H1 (cell line): ENCODE data around the gene STKLD1. TPM values are rescaled to one million over a fixed set of nuclear protein-coding genes. Genes with fewer than 3 reads are reported as not detected.

Source experiments
- CTCF ChIA-PET: fragments of 300-600 bp; sonication (Branson Sonifier 250); formaldehyde crosslinking; loops from one replicate; lab custom pipeline; 2021; ENCODE audit not compliant: partially characterized antibody; lab: Charles Lee
- POLR2A ChIA-PET: fragments of 300-600 bp; sonication (Branson Sonifier 250); formaldehyde crosslinking; loops from one replicate; lab custom pipeline; 2021; ENCODE audit warnings: inconsistent platforms; ENCODE audit not compliant: partially characterized antibody; lab: Charles Lee
- DNase-seq, 2 experiments: peaks; one replicate each; pipeline versions ENCODE4 v3.0.0 to v3.0.0-alpha.2; 2010 to 2022; ENCODE audit warnings: low spot score in 2 of 2, low read depth in 1 of 2, mixed read lengths in 1 of 2
- FAIRE-seq: peaks from 2 replicates; lab custom pipeline; 2011; peaks lifted over from hg19 to GRCh38; lab: Jason Lieb, UNC
- H2AFZ ChIP-seq: 2 replicates; pipeline ENCODE4 v1.8.1; 2012; ENCODE audit warnings: low read length, inconsistent platforms
- H2AK5ac ChIP-seq: 2 replicates; pipeline ENCODE4 v1.6.1; 2013; ENCODE audit warnings: low read depth, low read length
- H2BK120ac ChIP-seq: replicated peaks from 2 replicates; pipeline ENCODE3; 2013; ENCODE audit warnings: low read depth, low read length, inconsistent platforms
- H2BK12ac ChIP-seq: 2 replicates; pipeline ENCODE4 v1.6.1; 2013; ENCODE audit warnings: low read depth, low read length
- H2BK15ac ChIP-seq: 2 replicates; pipeline ENCODE4 v1.6.1; 2013; ENCODE audit warnings: low read length
- H2BK20ac ChIP-seq: 2 replicates; pipeline ENCODE4 v1.6.1; 2013; ENCODE audit warnings: low read length
- H2BK5ac ChIP-seq: 2 replicates; pipeline ENCODE4 v1.6.1; 2013; ENCODE audit warnings: low read depth, low read length
- H3K14ac ChIP-seq: 2 replicates; pipeline ENCODE4 v1.6.1; 2013; ENCODE audit warnings: inconsistent platforms; ENCODE audit not compliant: insufficient read length
- H3K18ac ChIP-seq: 2 replicates; pipeline ENCODE4 v1.6.1; 2013; ENCODE audit warnings: low read length; ENCODE audit errors: extremely low read depth
- H3K23ac ChIP-seq: 2 replicates; pipeline ENCODE4 v1.6.1; 2013; ENCODE audit warnings: inconsistent platforms; ENCODE audit not compliant: insufficient read length
- H3K23me2 ChIP-seq: 2 replicates; pipeline ENCODE4 v1.6.1; 2013; ENCODE audit warnings: low read depth, low read length
- H3K27ac ChIP-seq: 2 replicates; pipeline ENCODE4 v1.6.1; 2011; ENCODE audit warnings: low read depth, low read length, inconsistent platforms
- H3K27me3 ChIP-seq, 4 experiments: replicated peaks in 1 of 4; 1 replicate in 1 of 4; 2 replicates in 3 of 4; pipeline versions ENCODE4 v1.6.1 to v1.8.1; 2011 to 2013; ENCODE audit warnings: low read length in 3 of 4, mild to moderate bottlenecking in 3 of 4, inconsistent platforms in 2 of 4, mixed read lengths in 2 of 4, moderate library complexity in 1 of 4; ENCODE audit not compliant: control insufficient read depth in 3 of 4, insufficient read depth in 3 of 4; ENCODE audit errors: extremely low read depth in 1 of 4
- H3K36me3 ChIP-seq, 4 experiments: 2 replicates each; pipeline versions ENCODE4 v1.6.1 to v1.8.1; 2011 to 2013; ENCODE audit warnings: mild to moderate bottlenecking in 4 of 4, low read length in 3 of 4, moderate library complexity in 2 of 4, control low read depth in 1 of 4, inconsistent platforms in 1 of 4; ENCODE audit not compliant: insufficient read depth in 4 of 4, control insufficient read depth in 2 of 4
- H3K4ac ChIP-seq: replicated peaks from 2 replicates; pipeline ENCODE3; 2013; ENCODE audit warnings: low read length, low read depth, mixed read lengths, inconsistent platforms; ENCODE audit not compliant: insufficient read length
- H3K4me1 ChIP-seq, 4 experiments: replicated peaks in 1 of 4; 1 replicate in 1 of 4; 2 replicates in 3 of 4; pipeline versions ENCODE4 v1.6.1 to v1.8.1; 2011 to 2013; ENCODE audit warnings: low read length in 3 of 4, inconsistent platforms in 2 of 4, mixed read lengths in 1 of 4; ENCODE audit not compliant: insufficient read depth in 4 of 4, control insufficient read depth in 3 of 4
- H3K4me2 ChIP-seq, 2 experiments: 2 replicates each; pipeline versions ENCODE4 v1.6.1 to v1.8.1; 2011 to 2013; ENCODE audit warnings: low read depth in 2 of 2, low read length in 2 of 2, control low read depth in 1 of 2, inconsistent platforms in 1 of 2, mild to moderate bottlenecking in 1 of 2; ENCODE audit not compliant: insufficient read depth in 1 of 2
- H3K4me3 ChIP-seq, 4 experiments: fragments of 200-600, 300-600 bp in 1 of 4; sonication (generic), shearing (Covaris generic), sonication (Bioruptor Twin) in 1 of 4; 2 replicates each; pipeline versions ENCODE4 v1.5.1 to v1.8.1; 2011 to 2016; ENCODE audit warnings: low read length in 4 of 4, low read depth in 3 of 4, control low read depth in 2 of 4, inconsistent platforms in 2 of 4, mild to moderate bottlenecking in 2 of 4, mixed read lengths in 1 of 4, moderate library complexity in 1 of 4; ENCODE audit not compliant: insufficient read depth in 2 of 4; ENCODE audit errors: extremely low read depth in 1 of 4
- H3K56ac ChIP-seq: replicated peaks from 2 replicates; pipeline ENCODE3; 2013; ENCODE audit warnings: low read depth, mild to moderate bottlenecking, mixed read lengths, low read length, inconsistent platforms; ENCODE audit not compliant: insufficient read length
- H3K79me1 ChIP-seq: 2 replicates; pipeline ENCODE4 v1.6.1; 2013; ENCODE audit warnings: low read depth, low read length, control low read depth
- H3K79me2 ChIP-seq, 2 experiments: 2 replicates each; pipeline versions ENCODE4 v1.6.1 to v1.8.1; 2012 to 2013; ENCODE audit warnings: low read length in 2 of 2, mild to moderate bottlenecking in 2 of 2, inconsistent platforms in 1 of 2; ENCODE audit not compliant: insufficient read depth in 2 of 2, control insufficient read depth in 1 of 2
- H3K9ac ChIP-seq, 4 experiments: replicated peaks in 1 of 4; 1 replicate in 1 of 4; 2 replicates in 3 of 4; pipeline versions ENCODE4 v1.6.1 to v1.8.1; 2011 to 2013; ENCODE audit warnings: low read depth in 3 of 4, low read length in 3 of 4, control low read depth in 2 of 4, mild to moderate bottlenecking in 2 of 4, moderate library complexity in 2 of 4, inconsistent platforms in 1 of 4; ENCODE audit errors: extremely low read depth in 1 of 4
- H3K9me3 ChIP-seq, 2 experiments: 2 replicates each; pipeline versions ENCODE4 v1.6.1 to v1.8.1; 2012 to 2013; ENCODE audit warnings: mild to moderate bottlenecking in 2 of 2, moderate library complexity in 2 of 2, control low read depth in 1 of 2, inconsistent platforms in 1 of 2, low read depth in 1 of 2, low read length in 1 of 2, mixed read lengths in 1 of 2; ENCODE audit not compliant: insufficient read depth in 2 of 2
- H4K20me1 ChIP-seq, 2 experiments: replicated peaks in 1 of 2; 2 replicates each; pipeline versions ENCODE3 to v1.8.1; 2011 to 2013; ENCODE audit warnings: inconsistent platforms in 2 of 2, low read length in 2 of 2, mild to moderate bottlenecking in 1 of 2; ENCODE audit not compliant: insufficient read depth in 2 of 2, control insufficient read depth in 1 of 2
- H4K5ac ChIP-seq: 2 replicates; pipeline ENCODE4 v1.6.1; 2013; ENCODE audit warnings: low read length, low read depth, mixed read lengths, inconsistent platforms; ENCODE audit not compliant: insufficient read length
- H4K8ac ChIP-seq: 2 replicates; pipeline ENCODE4 v1.8.0; 2013; ENCODE audit warnings: mild to moderate bottlenecking, moderate library complexity, low read length, inconsistent platforms; ENCODE audit not compliant: insufficient read depth; ENCODE audit errors: extremely low read depth
- H4K91ac ChIP-seq: replicated peaks from 2 replicates; pipeline ENCODE3; 2013; ENCODE audit warnings: low read length, mixed read lengths, inconsistent platforms; ENCODE audit not compliant: insufficient read length
- BACH1 ChIP-seq: IDR thresholded peaks from 2 replicates; pipeline ENCODE4 v1.6.1; 2012; ENCODE audit warnings: low read length, improper control_type of control experiment
- E2F6 ChIP-seq: IDR thresholded peaks from 2 replicates; pipeline ENCODE4 v1.6.1; 2012; ENCODE audit warnings: inconsistent platforms
- EZH2 ChIP-seq: fragments of 200-600 bp; sonication (generic); IDR thresholded peaks from 2 replicates; pipeline ENCODE4 v1.7.1; 2012; ENCODE audit warnings: low read depth, mild to moderate bottlenecking, moderate library complexity, low read length, inconsistent platforms; ENCODE audit not compliant: severe bottlenecking
- GABPA ChIP-seq: IDR thresholded peaks from 2 replicates; pipeline ENCODE4 v1.6.1; 2011; ENCODE audit warnings: mild to moderate bottlenecking, low read length, moderate library complexity, borderline replicate concordance; ENCODE audit not compliant: insufficient read depth
- HDAC2 ChIP-seq, 2 experiments: fragments of 300-600 bp in 1 of 2; sonication (generic) in 1 of 2; IDR thresholded peaks; 2 replicates each; pipeline ENCODE4 v1.6.1; 2011 to 2012; ENCODE audit warnings: low read depth in 2 of 2, low read length in 2 of 2, mild to moderate bottlenecking in 2 of 2, moderate library complexity in 2 of 2, borderline replicate concordance in 1 of 2, inconsistent platforms in 1 of 2
- WGBS, 2 experiments: shearing (Covaris generic) in 1 of 2; methylation state at CpG; one replicate each; pipeline versions ENCODE4 v1.1.6 to v1.1.7; 2013 to 2015; ENCODE audit warnings: low lambda C conversion rate in 2 of 2, mixed read lengths in 2 of 2, inconsistent platforms in 1 of 2, low coverage in 1 of 2, missing lambda C conversion rate in 1 of 2; ENCODE audit not compliant: insufficient replicate concordance in 2 of 2, insufficient coverage in 1 of 2, insufficient read length in 1 of 2; ENCODE audit errors: extremely low coverage in 1 of 2, missing lambda C conversion rate in 1 of 2; 5-methylcytosine and 5-hydroxymethylcytosine counted together
- polyA plus RNA-seq, 7 experiments: library from polyadenylated mRNA; depleted of rRNA in 3 of 7; stranded (reverse) in 5 of 7; unstranded in 2 of 7; fragments of >200 nt in 5 of 7; fragments of 200-250 nt in 2 of 7; gene quantifications; 1 replicate in 5 of 7; 2 replicates in 1 of 7; 4 replicates in 1 of 7; pipeline versions ENCODE4 v1.2.1 to v1.2.3, GENCODE V29; 2011 to 2013; ENCODE audit warnings: missing spikeins in 2 of 7, mixed read lengths in 2 of 7
- total RNA-seq: library from RNA; stranded (reverse); fragmentation: NEBNext Ultra II Directional; extraction: Animal tissue kit (Norgen Biotek cat#: 25700); gene quantifications from 2 replicates; pipeline ENCODE4 v1.2.1, GENCODE V29; 2021

The STKLD1 gene
- total and polyA plus RNA-seq, 2 of the 8 experiments (the other 6 are each of a cell fraction or from before 2014, with no cell fraction given): 0.26 TPM; not detected in 1

- ChIA-PET CTCF (interaction anchor here (1.0 to 6.9 kb wide), 6 partner anchors 7 to 34 kb away, joined by 3 to 64 read pairs (median 6); partner anchors contain the start of gene ADAMTS13), POLR2A (interaction anchor here (1.3 to 1.7 kb wide), 2 partner anchors 11 to 24 kb away, joined by 3 to 6 read pairs; no protein-coding TSS in a partner anchor)
- no peak overlapping the region for H4K91ac ChIP-seq
- H3K36me3 ChIP-seq: no peaks in the 10 kb centered on the region
- H2BK5ac ChIP-seq: no peak overlapping the region
- no peaks in the 10 kb centered on the region for H3K79me2 ChIP-seq
- no peak overlapping the region for H3K56ac ChIP-seq
- no peak overlapping the region for H3K4ac ChIP-seq
- no peak overlapping the region for H2BK120ac ChIP-seq
- peaks cover 1 to 2% of the 10 kb centered on the region in 2 experiments for H4K20me1 ChIP-seq
- H2BK12ac ChIP-seq: no peak overlapping the region
- no peak for DNase-seq
- H3K79me1 ChIP-seq: no peaks in the 10 kb centered on the region
- H3K23ac ChIP-seq: no peak overlapping the region
- H3K9ac ChIP-seq: no peak overlapping the region
- H3K18ac ChIP-seq: no peak overlapping the region
- no peaks in the 10 kb centered on the region for H3K4me1 ChIP-seq
- H3K4me2 ChIP-seq: no peak overlapping the region
- no peak overlapping the region for H3K27ac ChIP-seq
- no peaks in the 10 kb centered on the region for H3K23me2 ChIP-seq
- 91% methylated on average over 7 of the region's 7 CpGs; no CpG with 5 or more reads in 1 of the 2 experiments for WGBS, 2 experiments
- H2AK5ac ChIP-seq: no peak overlapping the region
- H3K4me3 ChIP-seq: no peak overlapping the region
- H2AFZ ChIP-seq: no peak overlapping the region
- no peak overlapping the region for H4K8ac ChIP-seq
- no peaks in the 10 kb centered on the region; a peak in 1 of 7 replicates for H3K27me3 ChIP-seq
- no peak for FAIRE-seq
- H2BK20ac ChIP-seq: no peak overlapping the region
- H3K9me3 ChIP-seq: no peaks in the 10 kb centered on the region
- H3K14ac ChIP-seq: no peak overlapping the region
- H4K5ac ChIP-seq: no peak overlapping the region
- H2BK15ac ChIP-seq: no peak overlapping the region
- no peak for TF ChIP-seq EZH2
- no peak for TF ChIP-seq GABPA
- no peak for TF ChIP-seq HDAC2 (IDR thresholded peaks at IDR 0.05; ENCODE audit: borderline replicate concordance in 1 of 2, low read depth in 2 of 2, low read length in 2 of 2)
- TF ChIP-seq E2F6: no peak
- TF ChIP-seq BACH1: no peak
Measured at GRCh38 chr9:133452562-133452961, 76.4 kb downstream of the STKLD1 start.
